Measurements from ENCODE around the gene SND1.

SND1 gene

DNA sequence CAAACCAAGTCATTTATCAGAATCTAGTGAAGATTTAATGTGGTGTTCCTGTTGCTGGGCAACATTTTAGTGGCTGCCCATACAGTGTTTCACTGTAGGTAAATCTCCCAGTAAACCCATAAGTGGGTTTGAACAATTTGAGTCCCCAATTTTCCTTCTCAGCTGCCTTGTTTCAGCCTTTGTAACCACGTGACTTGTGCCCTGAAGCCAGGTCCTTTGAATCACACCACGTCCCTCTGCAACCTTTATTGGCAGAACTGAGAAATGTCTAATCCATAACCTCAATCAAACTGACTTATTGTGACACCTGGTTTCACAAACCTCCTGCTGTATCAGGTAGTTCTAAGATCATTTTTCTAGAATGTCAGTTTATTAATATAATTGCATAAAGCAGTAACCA is 30.1 kb downstream of the SND1 start:
- TF ChIP-seq, protein P1, sequence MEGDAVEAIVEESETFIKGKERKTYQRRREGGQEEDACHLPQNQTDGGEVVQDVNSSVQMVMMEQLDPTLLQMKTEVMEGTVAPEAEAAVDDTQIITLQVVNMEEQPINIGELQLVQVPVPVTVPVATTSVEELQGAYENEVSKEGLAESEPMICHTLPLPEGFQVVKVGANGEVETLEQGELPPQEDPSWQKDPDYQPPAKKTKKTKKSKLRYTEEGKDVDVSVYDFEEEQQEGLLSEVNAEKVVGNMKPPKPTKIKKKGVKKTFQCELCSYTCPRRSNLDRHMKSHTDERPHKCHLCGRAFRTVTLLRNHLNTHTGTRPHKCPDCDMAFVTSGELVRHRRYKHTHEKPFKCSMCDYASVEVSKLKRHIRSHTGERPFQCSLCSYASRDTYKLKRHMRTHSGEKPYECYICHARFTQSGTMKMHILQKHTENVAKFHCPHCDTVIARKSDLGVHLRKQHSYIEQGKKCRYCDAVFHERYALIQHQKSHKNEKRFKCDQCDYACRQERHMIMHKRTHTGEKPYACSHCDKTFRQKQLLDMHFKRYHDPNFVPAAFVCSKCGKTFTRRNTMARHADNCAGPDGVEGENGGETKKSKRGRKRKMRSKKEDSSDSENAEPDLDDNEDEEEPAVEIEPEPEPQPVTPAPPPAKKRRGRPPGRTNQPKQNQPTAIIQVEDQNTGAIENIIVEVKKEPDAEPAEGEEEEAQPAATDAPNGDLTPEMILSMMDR (IDR thresholded peaks at IDR 0.05; ENCODE audit: low read depth, low read length, missing control alignments) = no peak
- DNase-seq (ENCODE audit: low read depth) = no peak
- no peak overlapping the region for H3K4me3 ChIP-seq (ENCODE audit: low read depth, low read length)

DNA sequence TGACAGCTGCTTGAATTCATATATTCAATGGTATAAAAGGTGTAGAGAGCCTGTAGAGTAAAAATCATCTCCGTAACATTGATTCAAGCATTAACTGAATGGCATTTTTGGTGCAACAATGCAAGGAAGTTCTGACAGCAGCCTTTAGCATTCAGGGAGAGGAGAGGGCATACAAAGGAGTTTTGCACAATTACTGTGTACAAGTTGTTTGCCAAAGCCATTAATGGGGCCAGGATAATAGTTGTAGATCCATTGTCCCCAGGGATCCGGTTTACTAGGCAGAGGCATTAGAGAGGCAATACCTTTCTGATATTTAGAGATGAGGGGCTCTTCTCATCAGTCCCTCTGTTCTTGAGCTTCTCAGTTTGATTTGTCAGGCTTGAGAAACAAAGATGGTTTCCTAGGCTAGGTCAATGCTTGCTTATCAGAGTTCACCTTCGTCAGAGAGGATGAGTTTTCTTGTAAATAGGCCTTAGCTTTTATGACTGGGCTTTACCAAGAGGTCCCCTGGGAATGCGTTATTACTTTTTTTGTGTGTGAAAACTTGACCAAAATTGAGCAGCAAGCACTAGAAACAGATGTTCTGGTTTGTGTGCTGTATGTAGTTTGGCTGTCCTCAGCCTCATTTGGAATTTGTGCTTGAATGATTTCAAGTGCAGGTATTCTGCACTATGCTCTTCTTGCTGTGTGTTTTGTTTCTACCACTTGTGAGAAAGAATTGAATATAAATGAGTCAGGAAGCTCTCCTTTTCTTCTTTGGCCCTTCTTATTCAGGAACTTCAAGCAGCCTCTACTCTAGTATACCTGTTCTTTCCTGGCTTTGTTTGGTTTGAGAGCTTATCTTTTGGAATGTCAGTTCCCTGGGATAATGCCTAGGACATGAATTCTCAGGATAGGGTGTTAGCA is 32.0 kb downstream of the SND1 start:
- TF ChIP-seq, protein P1 (IDR thresholded peaks at IDR 0.05; ENCODE audit: low read depth, low read length, missing control alignments) = no peak
- DNase-seq (ENCODE audit: low read depth) = peak; percentile 49
- H3K4me3 ChIP-seq (ENCODE audit: low read depth, low read length) = no peak overlapping the region

DNA sequence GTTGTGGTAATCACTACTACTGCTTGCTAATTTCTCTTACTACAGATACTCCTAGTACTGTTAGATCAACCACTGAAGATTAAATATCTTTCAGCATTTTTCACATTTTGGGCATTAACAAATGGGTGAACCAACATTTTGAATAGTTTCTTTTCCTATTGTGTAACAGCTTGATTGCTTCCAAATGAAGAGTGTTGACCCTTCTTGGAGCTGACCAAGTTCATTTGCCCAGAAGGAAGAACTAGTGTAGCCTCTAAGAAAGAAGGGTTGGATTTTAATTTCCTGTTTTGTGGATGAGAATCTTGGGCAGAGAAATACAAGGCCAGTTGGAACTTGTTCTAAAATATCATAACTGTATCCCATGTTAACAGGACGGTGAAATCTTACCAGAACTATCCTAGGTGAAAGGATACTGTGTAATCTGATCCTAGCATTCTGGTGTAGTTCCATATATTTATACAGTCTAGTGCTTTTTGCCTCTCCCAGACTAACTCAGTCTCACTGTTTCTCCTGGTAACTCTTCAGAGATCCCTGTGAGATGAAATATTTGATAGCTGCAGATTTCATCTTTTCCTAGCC is 37.3 kb downstream of the SND1 start:
- TF ChIP-seq, protein P1 (IDR thresholded peaks at IDR 0.05; ENCODE audit: low read depth, low read length, missing control alignments) = no peak

DNA sequence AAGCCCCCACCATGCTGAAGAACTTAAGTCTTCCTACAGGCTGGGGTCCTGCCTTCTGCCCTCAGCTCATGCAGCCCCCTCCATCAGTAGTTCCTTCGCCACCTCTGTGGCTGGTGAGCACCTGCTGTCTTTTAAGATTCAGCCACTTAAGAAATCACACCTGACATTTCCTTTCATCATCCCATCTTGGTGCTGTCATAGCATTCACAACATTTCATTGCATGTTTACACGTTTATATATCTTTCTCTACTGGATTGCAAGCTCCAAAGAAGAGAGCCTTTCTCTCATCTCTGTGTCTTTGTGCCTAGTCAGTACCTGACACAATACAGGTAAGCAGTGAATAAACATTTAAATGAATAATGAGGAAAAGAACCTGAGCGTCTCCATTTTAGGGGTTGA is 38.3 kb downstream of the SND1 start:
- TF ChIP-seq, protein P1 (IDR thresholded peaks at IDR 0.05; ENCODE audit: low read depth, low read length, missing control alignments) = no peak
- no peak for DNase-seq (ENCODE audit: low read depth)
- no peak overlapping the region for H3K4me3 ChIP-seq (ENCODE audit: low read depth, low read length)

More for the DNA sequence above, 37.3 kb downstream of the SND1 start:
- H3K4me3 ChIP-seq (ENCODE audit: low read depth, low read length) = no peak overlapping the region
- DNase-seq (ENCODE audit: low read depth) = no peak

DNA sequence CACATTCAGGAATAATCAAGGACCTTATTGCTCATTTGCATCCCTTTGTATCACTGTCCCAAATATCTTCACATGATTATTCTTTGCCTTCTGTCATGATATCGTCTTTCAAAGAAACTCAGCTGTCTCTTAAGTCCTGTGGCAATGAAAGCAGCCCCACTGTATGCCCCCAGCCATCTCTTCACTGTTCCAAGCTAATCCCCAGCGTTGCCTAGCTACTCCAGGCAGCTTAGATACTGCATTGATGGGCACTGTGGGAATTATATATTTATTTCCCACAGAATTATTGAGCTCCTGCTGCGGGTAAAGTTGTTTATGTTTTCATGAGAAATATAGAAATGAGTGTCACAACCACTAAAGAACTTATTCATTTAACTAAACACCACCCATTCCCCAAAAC is 38.8 kb downstream of the SND1 start:
- TF ChIP-seq, protein P1 (IDR thresholded peaks at IDR 0.05; ENCODE audit: low read depth, low read length, missing control alignments) = no peak
- H3K4me3 ChIP-seq (ENCODE audit: low read depth, low read length) = no peak overlapping the region
- DNase-seq (ENCODE audit: low read depth) = no peak

DNA sequence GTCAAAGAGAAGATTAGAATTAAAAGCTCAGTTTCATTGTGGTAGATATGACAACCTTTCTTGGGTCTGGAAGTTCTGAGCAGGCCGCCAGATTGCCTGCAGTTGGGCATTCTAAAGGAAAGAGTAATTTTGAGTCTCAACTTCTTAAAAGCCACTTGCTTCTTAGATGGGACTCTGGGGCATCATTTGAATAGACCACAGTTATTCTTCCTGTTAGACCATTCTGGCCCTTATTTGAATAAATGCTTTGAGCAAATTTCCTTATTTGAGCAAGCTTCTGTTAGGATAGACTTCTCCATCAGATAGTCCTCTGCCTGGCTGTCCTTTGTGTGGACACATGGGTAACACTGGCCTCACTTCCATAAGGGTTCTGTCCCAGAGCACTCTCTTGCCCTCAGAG is 40.2 kb downstream of the SND1 start:
- DNase-seq (ENCODE audit: low read depth) = no peak
- no peak overlapping the region for H3K4me3 ChIP-seq (ENCODE audit: low read depth, low read length)
- TF ChIP-seq, protein P1 (IDR thresholded peaks at IDR 0.05; ENCODE audit: low read depth, low read length, missing control alignments) = no peak

Data from GM12864 (cell line).